Neural progenitor cell (in vitro differentiated cells): Measurements from ENCODE around the gene OR10H5. TPM values are rescaled to one million over a fixed set of nuclear protein-coding genes. Genes with fewer than 3 reads are reported as not detected.

Experiments used
- DNase-seq: peaks from one replicate; pipeline ENCODE4 v3.0.0-alpha.2; 2016; ENCODE audit warnings: low spot score
- H2AFZ ChIP-seq: fragments of 200-600 bp; sonication (generic); replicated peaks from 2 replicates; pipeline ENCODE4 v1.6.1; 2016; ENCODE audit warnings: antibody characterized with exemption
- H3F3A ChIP-seq: fragments of 200-600 bp; sonication (generic); 2 replicates; pipeline ENCODE4 v1.6.1; 2016; ENCODE audit warnings: antibody characterized with exemption, low read depth
- H3K27ac ChIP-seq: fragments of 200-600 bp; sonication (generic); 2 replicates; pipeline ENCODE4 v1.5.1; 2016; ENCODE audit warnings: mild to moderate bottlenecking
- H3K27me3 ChIP-seq: fragments of 200-600 bp; sonication (generic); 2 replicates; pipeline ENCODE4 v1.6.1; 2016; ENCODE audit warnings: mild to moderate bottlenecking, moderate library complexity
- H3K36me3 ChIP-seq: fragments of 200-600 bp; sonication (generic); 2 replicates; pipeline ENCODE4 v1.5.1; 2016
- H3K4me1 ChIP-seq: fragments of 200-600 bp; sonication (generic); 2 replicates; pipeline ENCODE4 v1.6.1; 2016; ENCODE audit warnings: mixed run types
- H3K4me2 ChIP-seq: fragments of 200-600 bp; sonication (generic); 2 replicates; pipeline ENCODE4 v1.6.1; 2016
- H3K4me3 ChIP-seq: fragments of 200-600 bp; sonication (generic); 2 replicates; pipeline ENCODE4 v1.5.1; 2016
- H3K79me2 ChIP-seq: fragments of 200-600 bp; sonication (generic); 2 replicates; pipeline ENCODE4 v1.6.1; 2016; ENCODE audit warnings: low read depth
- H3K9ac ChIP-seq: fragments of 200-600 bp; sonication (generic); 2 replicates; pipeline ENCODE4 v1.6.1; 2016
- H3K9me3 ChIP-seq: fragments of 200-600 bp; sonication (generic); 2 replicates; pipeline ENCODE4 v1.5.1; 2016; ENCODE audit warnings: low read depth
- H4K20me1 ChIP-seq: fragments of 200-600 bp; sonication (generic); 2 replicates; pipeline ENCODE4 v1.6.1; 2016; ENCODE audit warnings: low read depth
- H3K27ac Mint-ChIP-seq: 3 replicates; pipeline ENCODE4 v1.8.0; 2021; ENCODE audit warnings: mixed read lengths
- H3K27me3 Mint-ChIP-seq: 2 replicates; pipeline ENCODE4 v1.8.0; 2022; ENCODE audit warnings: low read depth, mild to moderate bottlenecking, inconsistent platforms, moderate library complexity, mixed read lengths; ENCODE audit not compliant: insufficient read depth
- H3K36me3 Mint-ChIP-seq: 3 replicates; pipeline ENCODE4 v1.8.0; 2021; ENCODE audit warnings: mixed read lengths
- H3K4me1 Mint-ChIP-seq: 3 replicates; pipeline ENCODE4 v1.8.0; 2021; ENCODE audit warnings: mixed read lengths
- H3K4me3 Mint-ChIP-seq: 3 replicates; pipeline ENCODE4 v1.8.0; 2021; ENCODE audit warnings: mild to moderate bottlenecking, moderate library complexity, mixed read lengths
- H3K9me3 Mint-ChIP-seq: 3 replicates; pipeline ENCODE4 v1.8.0; 2020; ENCODE audit warnings: mixed read lengths
- EZH2 ChIP-seq: fragments of 200-600 bp; sonication (generic); IDR thresholded peaks from 2 replicates; pipeline ENCODE4 v1.6.1; 2017; ENCODE audit warnings: antibody characterized with exemption, mild to moderate bottlenecking, moderate library complexity
- EZH2phosphoT487 ChIP-seq: fragments of 200-600 bp; sonication (generic); IDR thresholded peaks from 2 replicates; pipeline ENCODE4 v1.6.1; 2017; ENCODE audit warnings: antibody characterized with exemption
- total RNA-seq: library from RNA; depleted of rRNA; stranded (reverse); fragments of >200 nt; gene quantifications from 2 replicates; pipeline ENCODE4 v1.2.3, GENCODE V29; 2015; ENCODE audit warnings: low replicate concordance
- TF ChIP-seq, protein P1 (sequence below): fragments of 200-600 bp; sonication (generic); IDR thresholded peaks from 2 replicates; pipeline ENCODE4 v1.5.1; 2017; ENCODE audit warnings: antibody characterized with exemption, mild to moderate bottlenecking

The OR10H5 gene
- total RNA-seq, 1 donor from 2014 or later: not detected

- Histone ChIP-seq H3K4me3 (no peak overlapping the region), H3K4me2 (no peak overlapping the region), H3K9me3 (peaks cover 10% of the 10 kb centered on the region), H2AFZ (no peak overlapping the region), H3K4me1 (no peaks in the 10 kb centered on the region), H4K20me1 (no peaks in the 10 kb centered on the region), H3K27ac (no peak overlapping the region), H3K27me3 (no peaks in the 10 kb centered on the region), H3K9ac (no peak overlapping the region), H3K36me3 (no peaks in the 10 kb centered on the region), H3F3A (no peaks in the 10 kb centered on the region), H3K79me2 (no peaks in the 10 kb centered on the region)
- Mint-ChIP-seq H3K27me3 (peaks cover 3% of the 10 kb centered on the region), H3K27ac (no peak overlapping the region), H3K4me3 (no peak overlapping the region), H3K36me3 (no peaks in the 10 kb centered on the region), H3K9me3 (peaks cover 47% of the 10 kb centered on the region), H3K4me1 (no peaks in the 10 kb centered on the region)
- no peak for DNase-seq
- no peak for TF ChIP-seq EZH2
- TF ChIP-seq EZH2phosphoT487: no peak
- TF ChIP-seq, protein P1, sequence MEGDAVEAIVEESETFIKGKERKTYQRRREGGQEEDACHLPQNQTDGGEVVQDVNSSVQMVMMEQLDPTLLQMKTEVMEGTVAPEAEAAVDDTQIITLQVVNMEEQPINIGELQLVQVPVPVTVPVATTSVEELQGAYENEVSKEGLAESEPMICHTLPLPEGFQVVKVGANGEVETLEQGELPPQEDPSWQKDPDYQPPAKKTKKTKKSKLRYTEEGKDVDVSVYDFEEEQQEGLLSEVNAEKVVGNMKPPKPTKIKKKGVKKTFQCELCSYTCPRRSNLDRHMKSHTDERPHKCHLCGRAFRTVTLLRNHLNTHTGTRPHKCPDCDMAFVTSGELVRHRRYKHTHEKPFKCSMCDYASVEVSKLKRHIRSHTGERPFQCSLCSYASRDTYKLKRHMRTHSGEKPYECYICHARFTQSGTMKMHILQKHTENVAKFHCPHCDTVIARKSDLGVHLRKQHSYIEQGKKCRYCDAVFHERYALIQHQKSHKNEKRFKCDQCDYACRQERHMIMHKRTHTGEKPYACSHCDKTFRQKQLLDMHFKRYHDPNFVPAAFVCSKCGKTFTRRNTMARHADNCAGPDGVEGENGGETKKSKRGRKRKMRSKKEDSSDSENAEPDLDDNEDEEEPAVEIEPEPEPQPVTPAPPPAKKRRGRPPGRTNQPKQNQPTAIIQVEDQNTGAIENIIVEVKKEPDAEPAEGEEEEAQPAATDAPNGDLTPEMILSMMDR: no peak
Observed at GRCh38 chr19:15810335-15810734, 22.9 kb downstream of the OR10H5 start.

GRCh38 chr19:15811476-15811875 is 24.0 kb downstream of the OR10H5 start:
- TF ChIP-seq, protein P1: no peak
- no peak for TF ChIP-seq EZH2phosphoT487
- no peak for TF ChIP-seq EZH2
- no peaks in the 10 kb centered on the region for H3K36me3 ChIP-seq
- peaks cover 3% of the 10 kb centered on the region for H3K27me3 Mint-ChIP-seq
- H2AFZ ChIP-seq: no peak overlapping the region
- H3K36me3 Mint-ChIP-seq: no peaks in the 10 kb centered on the region
- H3K4me1 ChIP-seq: no peaks in the 10 kb centered on the region
- H3K4me3 Mint-ChIP-seq: no peak overlapping the region
- no peak for DNase-seq
- no peak overlapping the region for H3K4me2 ChIP-seq
- H3K4me1 Mint-ChIP-seq: no peaks in the 10 kb centered on the region
- H3K79me2 ChIP-seq: no peaks in the 10 kb centered on the region
- H3K9me3 ChIP-seq: peaks cover 5% of the 10 kb centered on the region
- H3K27me3 ChIP-seq: no peaks in the 10 kb centered on the region
- H3F3A ChIP-seq: no peaks in the 10 kb centered on the region
- no peak overlapping the region for H3K27ac ChIP-seq
- H3K9ac ChIP-seq: no peak overlapping the region
- H3K4me3 ChIP-seq: no peak overlapping the region
- H3K9me3 Mint-ChIP-seq: peaks cover 52% of the 10 kb centered on the region
- no peaks in the 10 kb centered on the region for H4K20me1 ChIP-seq
- no peak overlapping the region for H3K27ac Mint-ChIP-seq

GRCh38 chr19:15812060-15812722 is 24.7 kb downstream of the OR10H5 start:
- Histone ChIP-seq H3K4me3 (no peak overlapping the region), H3K36me3 (no peaks in the 10 kb centered on the region), H4K20me1 (no peaks in the 10 kb centered on the region), H3K4me1 (no peaks in the 10 kb centered on the region), H3F3A (no peaks in the 10 kb centered on the region), H3K9ac (no peak overlapping the region), H3K79me2 (no peaks in the 10 kb centered on the region), H3K9me3 (peaks cover 5% of the 10 kb centered on the region), H3K4me2 (no peak overlapping the region), H3K27me3 (no peaks in the 10 kb centered on the region), H3K27ac (no peak overlapping the region), H2AFZ (no peak overlapping the region)
- H3K4me3 Mint-ChIP-seq: no peak overlapping the region
- H3K27ac Mint-ChIP-seq: no peak overlapping the region
- no peaks in the 10 kb centered on the region for H3K36me3 Mint-ChIP-seq
- TF ChIP-seq EZH2: no peak
- no peaks in the 10 kb centered on the region for H3K4me1 Mint-ChIP-seq
- no peak for DNase-seq
- H3K27me3 Mint-ChIP-seq: peaks cover 3% of the 10 kb centered on the region
- peaks cover 52% of the 10 kb centered on the region for H3K9me3 Mint-ChIP-seq

DNA sequence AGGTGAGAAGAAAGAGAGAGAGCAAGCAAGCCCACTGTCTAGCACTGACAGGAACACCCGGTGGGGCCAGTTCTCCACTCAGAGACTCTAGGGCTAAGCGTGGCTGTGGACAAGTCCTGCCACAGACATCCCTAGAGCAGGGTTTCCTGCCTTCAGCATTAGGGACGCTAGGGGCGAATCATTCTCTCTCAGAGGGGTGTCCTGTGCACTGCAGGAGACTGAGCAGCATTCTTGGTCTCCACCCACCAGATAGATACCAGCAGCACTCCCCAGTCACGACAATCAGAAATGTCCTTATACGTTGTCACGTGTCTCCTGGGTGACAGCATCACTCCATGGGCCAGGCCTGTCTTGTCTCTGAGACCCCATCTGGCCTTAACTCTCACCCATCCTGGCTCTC is 26.5 kb downstream of the OR10H5 start:
- no peaks in the 10 kb centered on the region for H4K20me1 ChIP-seq
- H3K36me3 ChIP-seq: no peaks in the 10 kb centered on the region
- Mint-ChIP-seq H3K9me3 (peaks cover 46% of the 10 kb centered on the region), H3K27me3 (peaks cover 3% of the 10 kb centered on the region), H3K4me3 (no peak overlapping the region), H3K36me3 (no peaks in the 10 kb centered on the region), H3K4me1 (no peaks in the 10 kb centered on the region), H3K27ac (no peak overlapping the region)
- H3K9ac ChIP-seq: no peak overlapping the region
- peaks cover 9% of the 10 kb centered on the region for H3K9me3 ChIP-seq
- DNase-seq: no peak
- no peak overlapping the region for H3K4me2 ChIP-seq
- H3K27ac ChIP-seq: no peak overlapping the region
- H3K79me2 ChIP-seq: no peaks in the 10 kb centered on the region
- TF ChIP-seq, protein P1: no peak
- TF ChIP-seq EZH2: no peak
- no peak for TF ChIP-seq EZH2phosphoT487
- no peaks in the 10 kb centered on the region for H3K27me3 ChIP-seq
- H3K4me1 ChIP-seq: no peaks in the 10 kb centered on the region
- H3K4me3 ChIP-seq: no peak overlapping the region
- no peak overlapping the region for H2AFZ ChIP-seq
- no peaks in the 10 kb centered on the region for H3F3A ChIP-seq
